ENCODE measurements around the gene GON4L.
A peak's percentile ranks its signal among the peaks of the same experiment; 100 is the strongest.
"Not testable (repeated sequence)": the region's sequence is repeated elsewhere in the genome, so short reads cannot be mapped to it uniquely, and the experiment has no call there.

Gene GON4L

GRCh38 chr1:155745284-155746228, 111.5 kb downstream of the GON4L start:
- peak; percentile 93 for DNase-seq

GRCh38 chr1:155744711-155745283, 112.2 kb downstream of the GON4L start:
- no peak for DNase-seq

- no peak for DNase-seq
Observed at GRCh38 chr1:155741908-155742307, 115.1 kb downstream of the GON4L start.

GRCh38 chr1:155740995-155741394, 116.0 kb downstream of the GON4L start:
- DNase-seq: no peak

- DNase-seq: peak; percentile 43
Observed at GRCh38 chr1:155729031-155729898, 127.7 kb downstream of the GON4L start.

- DNase-seq: no peak
Observed at GRCh38 chr1:155725142-155725541, 131.9 kb downstream of the GON4L start.

- DNase-seq: no peak
Observed at GRCh38 chr1:155719703-155720102, 137.3 kb downstream of the GON4L start.

GRCh38 chr1:155718524-155719115, 138.4 kb downstream of the GON4L start:
- DNase-seq: not testable (repeated sequence)

GRCh38 chr1:155717041-155717440, 140.0 kb downstream of the GON4L start:
- no peak for DNase-seq

GRCh38 chr1:155715777-155716176, 141.2 kb downstream of the GON4L start:
- DNase-seq: no peak

GRCh38 chr1:155715056-155715455, 142.0 kb downstream of the GON4L start:
- not testable (repeated sequence) for DNase-seq

- no peak for DNase-seq
Observed at GRCh38 chr1:155713075-155713474, 143.9 kb downstream of the GON4L start.

GRCh38 chr1:155712636-155713035, 144.4 kb downstream of the GON4L start:
- not testable (repeated sequence) for DNase-seq

- not testable (repeated sequence) for DNase-seq
Observed at GRCh38 chr1:155711457-155711856, 145.6 kb downstream of the GON4L start.

GRCh38 chr1:155709391-155709790, 147.6 kb downstream of the GON4L start:
- no peak for DNase-seq

GRCh38 chr1:155706139-155706538, 150.9 kb downstream of the GON4L start:
- no peak for DNase-seq

- not testable (repeated sequence) for DNase-seq
Observed at GRCh38 chr1:155704414-155704813, 152.6 kb downstream of the GON4L start.

- no peak for DNase-seq
Observed at GRCh38 chr1:155703216-155703615, 153.8 kb downstream of the GON4L start.

- not testable (repeated sequence) for DNase-seq
Observed at GRCh38 chr1:155701675-155702074, 155.3 kb downstream of the GON4L start.

All from CD4-positive, alpha-beta T cell treated with Interleukin-6 for 4 hours (primary cell).